Upper lobe of left lung (tissue), 4 donors: Measurements from ENCODE around the gene NHS.

Experiments
- EP300 ChIP-seq, 4 donors: sonication (generic); formaldehyde crosslinking; IDR thresholded peaks; one replicate each; pipeline ENCODE4 v1.5.1; 2017; ENCODE audit warnings: antibody characterized with exemption in 4 of 4, control low read depth in 2 of 4
- POLR2A ChIP-seq, 4 donors: fragments of 450-650 bp; IDR thresholded peaks; one replicate each; pipeline ENCODE4 v1.5.1; 2016 to 2017; ENCODE audit warnings: antibody characterized with exemption in 4 of 4, mild to moderate bottlenecking in 2 of 4
- POLR2AphosphoS5 ChIP-seq, 2 donors: sonication (generic); formaldehyde crosslinking; IDR thresholded peaks; one replicate each; pipeline ENCODE4 v1.5.1; 2017; ENCODE audit warnings: antibody characterized with exemption in 2 of 2
- TF ChIP-seq, protein P1 (sequence below), 6 experiments: fragments of 450-650 bp in 4 of 6; fragments of 200-600 bp in 2 of 6; sonication (generic) in 2 of 6; IDR thresholded peaks; one replicate each; pipeline ENCODE4 v1.5.1; 2016 to 2019; ENCODE audit warnings: antibody characterized with exemption in 6 of 6

DNA sequence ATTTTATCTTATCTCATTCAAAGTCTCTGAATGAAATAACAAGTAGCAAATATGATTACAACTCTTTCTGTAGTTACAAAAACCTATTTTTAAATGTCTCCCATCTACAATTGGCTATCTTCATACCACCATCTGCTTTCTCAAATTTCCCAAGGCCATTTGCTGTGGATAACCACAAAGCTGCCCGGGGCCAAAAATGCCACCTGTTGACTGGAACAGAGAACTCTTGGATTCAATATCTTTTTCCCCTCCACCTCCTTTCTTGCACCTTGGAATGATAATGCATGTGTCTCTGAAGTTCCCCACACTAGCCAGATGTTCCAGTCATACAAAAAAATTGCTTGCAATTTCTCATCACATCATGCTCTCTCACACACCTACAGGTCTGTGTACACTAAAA, 269.0 kb downstream of the NHS start:
- TF ChIP-seq, protein P1, sequence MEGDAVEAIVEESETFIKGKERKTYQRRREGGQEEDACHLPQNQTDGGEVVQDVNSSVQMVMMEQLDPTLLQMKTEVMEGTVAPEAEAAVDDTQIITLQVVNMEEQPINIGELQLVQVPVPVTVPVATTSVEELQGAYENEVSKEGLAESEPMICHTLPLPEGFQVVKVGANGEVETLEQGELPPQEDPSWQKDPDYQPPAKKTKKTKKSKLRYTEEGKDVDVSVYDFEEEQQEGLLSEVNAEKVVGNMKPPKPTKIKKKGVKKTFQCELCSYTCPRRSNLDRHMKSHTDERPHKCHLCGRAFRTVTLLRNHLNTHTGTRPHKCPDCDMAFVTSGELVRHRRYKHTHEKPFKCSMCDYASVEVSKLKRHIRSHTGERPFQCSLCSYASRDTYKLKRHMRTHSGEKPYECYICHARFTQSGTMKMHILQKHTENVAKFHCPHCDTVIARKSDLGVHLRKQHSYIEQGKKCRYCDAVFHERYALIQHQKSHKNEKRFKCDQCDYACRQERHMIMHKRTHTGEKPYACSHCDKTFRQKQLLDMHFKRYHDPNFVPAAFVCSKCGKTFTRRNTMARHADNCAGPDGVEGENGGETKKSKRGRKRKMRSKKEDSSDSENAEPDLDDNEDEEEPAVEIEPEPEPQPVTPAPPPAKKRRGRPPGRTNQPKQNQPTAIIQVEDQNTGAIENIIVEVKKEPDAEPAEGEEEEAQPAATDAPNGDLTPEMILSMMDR (IDR thresholded peaks at IDR 0.05) = no peak
- no peak for TF ChIP-seq POLR2A (IDR thresholded peaks at IDR 0.05)
- TF ChIP-seq POLR2AphosphoS5 (IDR thresholded peaks at IDR 0.05) = no peak
- no peak for TF ChIP-seq EP300 (IDR thresholded peaks at IDR 0.05)
